K562 (cell line): ENCODE data around the gene NEUROD4. TPM values are rescaled to one million over a fixed set of nuclear protein-coding genes. Genes with fewer than 3 reads are reported as not detected.

ENCODE experiments used
- ATF6 ChIP-seq: sonication (generic); formaldehyde crosslinking; IDR thresholded peaks from 2 replicates; pipeline ENCODE4 v1.4.0; 2020; ENCODE audit warnings: mild to moderate bottlenecking, missing genetic modification reagents
- BCOR ChIP-seq: fragments of 450-650 bp; IDR thresholded peaks from 2 replicates; pipeline ENCODE4 v1.6.1; 2016
- ELF4 ChIP-seq: fragments of 450-650 bp; formaldehyde crosslinking; IDR thresholded peaks from 2 replicates; pipeline ENCODE4 v1.4.0; 2022; ENCODE audit warnings: missing genetic modification characterization
- FUS ChIP-seq: fragments of 200-400 bp; formaldehyde crosslinking; optimal IDR thresholded peaks from 2 replicates; pipeline ENCODE3; 2017; ENCODE audit warnings: low read depth, low read length
- GTF2A2 ChIP-seq: IDR thresholded peaks from 2 replicates; pipeline ENCODE4 v1.6.1; 2016; ENCODE audit warnings: mild to moderate bottlenecking, missing genetic modification characterization, missing compliant biosample characterization
- HEY1 ChIP-seq: fragments of 250-450 bp; sonication (Bioruptor Pico); IDR thresholded peaks from 2 replicates; pipeline ENCODE4 v1.5.0; 2020; ENCODE audit warnings: mild to moderate bottlenecking, moderate library complexity, borderline replicate concordance
- HNRNPL ChIP-seq: fragments of 200-400 bp; formaldehyde crosslinking; IDR thresholded peaks from 2 replicates; pipeline ENCODE4 v1.6.1; 2017; ENCODE audit warnings: low read depth, mild to moderate bottlenecking, low read length
- HOXB6 ChIP-seq: fragments of 250-450 bp; sonication (Bioruptor Pico); IDR thresholded peaks from 2 replicates; pipeline ENCODE4 v1.5.1; 2022; ENCODE audit warnings: mild to moderate bottlenecking, borderline replicate concordance
- IRF9 ChIP-seq: fragments of 450-650 bp; IDR thresholded peaks from 2 replicates; pipeline ENCODE4 v1.6.1; 2016; ENCODE audit warnings: missing biosample characterization, missing genetic modification characterization
- MAFG ChIP-seq: fragments of 450-650 bp; conservative IDR thresholded peaks from 2 replicates; pipeline ENCODE4 v1.6.1; 2016; ENCODE audit warnings: missing genetic modification characterization, missing compliant biosample characterization
- MCM7 ChIP-seq, 2 experiments: fragments of 450-650 bp; IDR thresholded peaks; 2 replicates each; pipeline ENCODE4 v1.6.1; 2016 to 2018
- NBN ChIP-seq: fragments of 450-650 bp; IDR thresholded peaks from 2 replicates; pipeline ENCODE4 v1.6.1; 2016; ENCODE audit warnings: low read depth, mild to moderate bottlenecking
- NFE2 ChIP-seq: IDR thresholded peaks from 2 replicates; pipeline ENCODE4 v1.6.1; 2014; ENCODE audit warnings: antibody characterized with exemption, low read depth
- NR2F6 ChIP-seq: fragments of 450-650 bp; formaldehyde crosslinking; IDR thresholded peaks from 2 replicates; pipeline ENCODE4 v1.4.0; 2020; ENCODE audit warnings: mild to moderate bottlenecking
- NR4A1 ChIP-seq, 2 experiments: fragments of 250-450 bp in 1 of 2; fragments of 450-650 bp in 1 of 2; sonication (Bioruptor Pico) in 1 of 2; IDR thresholded peaks; 2 replicates each; pipeline versions ENCODE4 v1.4.0 to v1.6.1; 2016 to 2020; ENCODE audit warnings: mild to moderate bottlenecking in 2 of 2, missing compliant biosample characterization in 1 of 2, missing genetic modification characterization in 1 of 2, moderate library complexity in 1 of 2
- OTX1 ChIP-seq: fragments of 450-650 bp; formaldehyde crosslinking; IDR thresholded peaks from 2 replicates; pipeline ENCODE4 v1.4.0; 2022; ENCODE audit warnings: mild to moderate bottlenecking
- PATZ1 ChIP-seq: fragments of 250-450 bp; sonication (Bioruptor Pico); IDR thresholded peaks from 2 replicates; pipeline ENCODE4 v1.5.0; 2020; ENCODE audit warnings: mild to moderate bottlenecking, borderline replicate concordance
- PHTF2 ChIP-seq: fragments of 250-450 bp; sonication (Bioruptor Pico); IDR thresholded peaks from 2 replicates; pipeline ENCODE4 v1.5.0; 2021; ENCODE audit warnings: mild to moderate bottlenecking
- PPARD ChIP-seq: fragments of 250-450 bp; sonication (Bioruptor Pico); IDR thresholded peaks from 2 replicates; pipeline ENCODE4 v1.8.0; 2022; ENCODE audit warnings: inconsistent platforms, mild to moderate bottlenecking, moderate library complexity
- RAD51 ChIP-seq: fragments of 450-650 bp; IDR thresholded peaks from 2 replicates; pipeline ENCODE4 v1.7.1; 2016; ENCODE audit warnings: low read depth, mild to moderate bottlenecking, borderline replicate concordance
- SMAD1 ChIP-seq: fragments of 150-350 bp; IDR thresholded peaks from 2 replicates; pipeline ENCODE4 v1.6.1; 2014; ENCODE audit warnings: low read length, low read depth; ENCODE audit not compliant: partially characterized antibody
- TRIM28 ChIP-seq: fragments of 450-650 bp; IDR thresholded peaks from 2 replicates; pipeline ENCODE4 v1.6.1; 2017
- ZBED1 ChIP-seq: IDR thresholded peaks from 2 replicates; pipeline ENCODE4 v1.6.1; 2014
- ZC3H11A ChIP-seq: IDR thresholded peaks from 2 replicates; pipeline ENCODE4 v1.6.1; 2012; ENCODE audit warnings: low read depth, low read length, improper control_type of control experiment
- ZNF696 ChIP-seq: fragments of 250-450 bp; sonication (Bioruptor Pico); conservative IDR thresholded peaks from 2 replicates; pipeline ENCODE4 v1.4.0; 2020; ENCODE audit warnings: mild to moderate bottlenecking, moderate library complexity
- polyA plus RNA-seq, 8 experiments: library from polyadenylated mRNA; depleted of rRNA in 4 of 8; stranded (reverse) in 5 of 8; unstranded in 3 of 8; fragments of >200 nt; fragmentation: Nextera tagmentation in 2 of 8; fragmentation: Illumina TruSeq in 1 of 8; extraction: Ambion mirVana in 2 of 8; extraction: Trizol in 1 of 8; gene quantifications; 2 replicates each; pipeline versions ENCODE4 v1.2.1 to v1.2.3, GENCODE V29; 2011 to 2014; ENCODE audit warnings: inconsistent platforms in 1 of 8, missing spikeins in 1 of 8
- total RNA-seq, 7 experiments: library from RNA; depleted of rRNA in 6 of 7; stranded (reverse); fragments of >200 nt in 6 of 7; fragmentation: Illumina TruSeq in 2 of 7; extraction: Trizol in 2 of 7; gene quantifications; 2 replicates each; pipeline versions ENCODE4 v1.2.1 to v1.2.3, GENCODE V29; 2011 to 2021; ENCODE audit warnings: low replicate concordance in 1 of 7

Gene NEUROD4
- total and polyA plus RNA-seq, 9 of the 15 experiments (the other 6 are each of a cell fraction or from before 2014, with no cell fraction given): not detected

GRCh38 chr12:54987611-54988231 lies 32.1 kb upstream of the NEUROD4 start (continued):
- TF ChIP-seq ZNF696 (CRISPR knock-in tag) (no peak), ZC3H11A (no peak), RAD51 (no peak), NBN (0 out of 2 replicates have a peak, but pooled peaks have one; percentile 73), ATF6 (no peak), SMAD1 (no peak), PHTF2 (CRISPR knock-in tag) (no peak), MCM7 (IDR thresholded peaks at IDR 0.05) (peak in 1 of 2 experiments; percentile 55; a peak in 1 of 4 replicates), PATZ1 (no peak), OTX1 (CRISPR knock-in tag) (peak; percentile 60; the same call in 1 of the 2 replicates), FUS (no peak), ELF4 (CRISPR knock-in tag) (peak; percentile 91), HEY1 (CRISPR knock-in tag) (no peak), PPARD (CRISPR knock-in tag) (no peak), NR2F6 (CRISPR knock-in tag) (no peak), ZBED1 (no peak), GTF2A2 (no peak), MAFG (tag) (peak; percentile 85), NR4A1 (CRISPR knock-in tag; IDR thresholded peaks at IDR 0.05) (no peak), NR4A1 (tag; IDR thresholded peaks at IDR 0.05) (no peak), HOXB6 (CRISPR knock-in tag) (no peak), TRIM28 (0 out of 2 replicates have a peak, but pooled peaks have one; percentile 20), HNRNPL (no peak), IRF9 (tag) (no peak), NFE2 (peak; percentile 96), BCOR (peak; percentile 45; the same call in 1 of the 2 replicates)
